ENCODE results near the gene VPS39.

The VPS39 gene

GRCh38 chr15:42111924-42112323 lies 96.2 kb downstream of the VPS39 start:
- TF ChIP-seq ELF4 (IDR thresholded peaks at IDR 0.05) (no peak), SP1 (IDR thresholded peaks at IDR 0.05) (no peak), FOXM1 (IDR thresholded peaks at IDR 0.05; ENCODE audit: borderline replicate concordance) (no peak), BHLHE40 (IDR thresholded peaks at IDR 0.05; ENCODE audit: borderline replicate concordance) (no peak), FOXA1 (IDR thresholded peaks at IDR 0.05) (no peak), FOXK2 (IDR thresholded peaks at IDR 0.05) (no peak), TARDBP (IDR thresholded peaks at IDR 0.05) (no peak), ARNT (IDR thresholded peaks at IDR 0.05) (no peak), HDGF (IDR thresholded peaks at IDR 0.05; ENCODE audit: borderline replicate concordance) (no peak), L3MBTL2 (conservative IDR thresholded peaks at IDR 0.05) (no peak), NFRKB (IDR thresholded peaks at IDR 0.05) (no peak), CTBP1 (IDR thresholded peaks at IDR 0.05; ENCODE audit: borderline replicate concordance) (no peak), PKNOX1 (IDR thresholded peaks at IDR 0.05) (no peak), SUZ12 (IDR thresholded peaks at IDR 0.05) (no peak), ZNF384 (IDR thresholded peaks at IDR 0.05) (no peak)
- CTCF ChIA-PET = no interaction called here
- POLR2A ChIA-PET = no interaction called here
- DNase-seq (ENCODE audit: extremely low spot score) = no peak

GRCh38 chr15:42110367-42110766 lies 97.7 kb downstream of the VPS39 start:
- no peak for DNase-seq (ENCODE audit: extremely low spot score)
- TF ChIP-seq FOXM1 (IDR thresholded peaks at IDR 0.05; ENCODE audit: borderline replicate concordance) = no peak
- no peak for TF ChIP-seq TARDBP (IDR thresholded peaks at IDR 0.05)
- TF ChIP-seq ELF4 (IDR thresholded peaks at IDR 0.05) = no peak
- no peak for TF ChIP-seq FOXK2 (IDR thresholded peaks at IDR 0.05)
- no peak for TF ChIP-seq ARNT (IDR thresholded peaks at IDR 0.05)
- no peak for TF ChIP-seq FOXA1 (IDR thresholded peaks at IDR 0.05)
- no peak for TF ChIP-seq SUZ12 (IDR thresholded peaks at IDR 0.05)
- no peak for TF ChIP-seq CTBP1 (IDR thresholded peaks at IDR 0.05; ENCODE audit: borderline replicate concordance)
- TF ChIP-seq NFRKB (IDR thresholded peaks at IDR 0.05) = no peak
- no peak for TF ChIP-seq PKNOX1 (IDR thresholded peaks at IDR 0.05)
- no peak for TF ChIP-seq LEF1 (IDR thresholded peaks at IDR 0.05; ENCODE audit: borderline replicate concordance)
- TF ChIP-seq HDGF (IDR thresholded peaks at IDR 0.05; ENCODE audit: borderline replicate concordance) = no peak
- no peak for TF ChIP-seq BHLHE40 (IDR thresholded peaks at IDR 0.05; ENCODE audit: borderline replicate concordance)
- no peak for TF ChIP-seq ZNF384 (IDR thresholded peaks at IDR 0.05)
- no peak for TF ChIP-seq L3MBTL2 (conservative IDR thresholded peaks at IDR 0.05)
- no peak for TF ChIP-seq SP1 (IDR thresholded peaks at IDR 0.05)
- ChIA-PET POLR2A (interaction anchor here (0.9 kb wide), 1 partner anchor 276 kb away, joined by 3 read pairs; no protein-coding TSS in a partner anchor), CTCF (no interaction called here)

- TF ChIP-seq PKNOX1 (IDR thresholded peaks at IDR 0.05) = no peak
- no peak for TF ChIP-seq ZNF384 (IDR thresholded peaks at IDR 0.05)
- no peak for TF ChIP-seq HDGF (IDR thresholded peaks at IDR 0.05; ENCODE audit: borderline replicate concordance)
- no peak for TF ChIP-seq FOXM1 (IDR thresholded peaks at IDR 0.05; ENCODE audit: borderline replicate concordance)
- TF ChIP-seq BHLHE40 (IDR thresholded peaks at IDR 0.05; ENCODE audit: borderline replicate concordance) = no peak
- TF ChIP-seq L3MBTL2 (conservative IDR thresholded peaks at IDR 0.05) = no peak
- no peak for TF ChIP-seq ARNT (IDR thresholded peaks at IDR 0.05)
- TF ChIP-seq NFRKB (IDR thresholded peaks at IDR 0.05) = no peak
- TF ChIP-seq CTBP1 (IDR thresholded peaks at IDR 0.05; ENCODE audit: borderline replicate concordance) = no peak
- TF ChIP-seq FOXA1 (IDR thresholded peaks at IDR 0.05) = no peak
- TF ChIP-seq ELF4 (IDR thresholded peaks at IDR 0.05) = no peak
- no peak for TF ChIP-seq TARDBP (IDR thresholded peaks at IDR 0.05)
- TF ChIP-seq LEF1 (IDR thresholded peaks at IDR 0.05; ENCODE audit: borderline replicate concordance) = no peak
- TF ChIP-seq FOXK2 (IDR thresholded peaks at IDR 0.05) = no peak
- no peak for TF ChIP-seq SP1 (IDR thresholded peaks at IDR 0.05)
- TF ChIP-seq SUZ12 (IDR thresholded peaks at IDR 0.05) = no peak
- DNase-seq (ENCODE audit: extremely low spot score) = no peak
- POLR2A ChIA-PET = no interaction called here
- CTCF ChIA-PET = interaction anchor here (0.6 kb wide), 1 partner anchor 193 kb away, joined by 4 read pairs; no protein-coding TSS in a partner anchor
These were observed 99.3 kb downstream of the VPS39 start for GRCh38 chr15:42108806-42109205.

Measured in HEK293T (cell line).